Right lobe of liver (tissue), 4 donors: ENCODE data around the gene NR3C2.

Experiments
- POLR2A ChIP-seq: fragments of 450-650 bp; IDR thresholded peaks from one replicate; pipeline ENCODE4 v1.6.1; 2017; ENCODE audit warnings: antibody characterized with exemption, mild to moderate bottlenecking
- TF ChIP-seq, protein P1 (sequence below), 4 donors: fragments of 200-600 bp in 3 of 4; fragments of 450-650 bp in 1 of 4; IDR thresholded peaks; one replicate each; pipeline versions ENCODE4 v1.5.1 to v1.8.0; 2016 to 2022; ENCODE audit warnings: antibody characterized with exemption in 4 of 4, mild to moderate bottlenecking in 2 of 4
- donor health status: DM: no; HTN: no; CAD: no.
- donor health status: DM: no; HTN: no; CAD: no.
- donor health status: DM: no; HTN: yes; CAD: no.

DNA sequence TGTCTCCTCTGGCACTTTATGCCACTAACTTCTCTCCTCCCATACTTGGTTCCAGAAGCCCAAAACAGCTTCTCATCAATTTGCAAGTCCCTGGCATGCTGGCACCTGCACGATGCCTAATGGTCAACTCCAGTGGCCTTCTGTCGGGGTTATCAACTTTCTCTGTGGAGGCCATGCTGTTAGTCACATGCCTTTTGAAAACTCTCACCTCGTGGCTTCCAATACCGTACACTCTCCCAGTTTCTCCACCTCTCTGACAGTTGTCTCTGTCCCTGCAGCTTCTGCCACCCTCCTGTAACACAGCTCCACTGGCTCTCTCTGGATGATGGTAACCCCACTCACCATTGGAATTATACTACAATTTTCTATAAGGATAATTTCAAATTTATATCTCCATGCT, 324.0 kb downstream of the NR3C2 start:
- TF ChIP-seq, protein P1, sequence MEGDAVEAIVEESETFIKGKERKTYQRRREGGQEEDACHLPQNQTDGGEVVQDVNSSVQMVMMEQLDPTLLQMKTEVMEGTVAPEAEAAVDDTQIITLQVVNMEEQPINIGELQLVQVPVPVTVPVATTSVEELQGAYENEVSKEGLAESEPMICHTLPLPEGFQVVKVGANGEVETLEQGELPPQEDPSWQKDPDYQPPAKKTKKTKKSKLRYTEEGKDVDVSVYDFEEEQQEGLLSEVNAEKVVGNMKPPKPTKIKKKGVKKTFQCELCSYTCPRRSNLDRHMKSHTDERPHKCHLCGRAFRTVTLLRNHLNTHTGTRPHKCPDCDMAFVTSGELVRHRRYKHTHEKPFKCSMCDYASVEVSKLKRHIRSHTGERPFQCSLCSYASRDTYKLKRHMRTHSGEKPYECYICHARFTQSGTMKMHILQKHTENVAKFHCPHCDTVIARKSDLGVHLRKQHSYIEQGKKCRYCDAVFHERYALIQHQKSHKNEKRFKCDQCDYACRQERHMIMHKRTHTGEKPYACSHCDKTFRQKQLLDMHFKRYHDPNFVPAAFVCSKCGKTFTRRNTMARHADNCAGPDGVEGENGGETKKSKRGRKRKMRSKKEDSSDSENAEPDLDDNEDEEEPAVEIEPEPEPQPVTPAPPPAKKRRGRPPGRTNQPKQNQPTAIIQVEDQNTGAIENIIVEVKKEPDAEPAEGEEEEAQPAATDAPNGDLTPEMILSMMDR (IDR thresholded peaks at IDR 0.05) = no peak
- TF ChIP-seq POLR2A = no peak
